Fibroblast of mammary gland (primary cell): Measurements from ENCODE around the gene IBA57.

Experiments used
- DNase-seq: peaks from one replicate; pipeline ENCODE4 v3.0.0-alpha.2; 2010; ENCODE audit warnings: low read depth
- H3K4me3 ChIP-seq: 2 replicates; pipeline ENCODE4 v1.5.1; 2011; ENCODE audit warnings: low read depth, mild to moderate bottlenecking, low read length, moderate library complexity; ENCODE audit not compliant: control insufficient read depth
- TF ChIP-seq, protein P1 (sequence below): conservative IDR thresholded peaks from 2 replicates; pipeline ENCODE4 v1.5.1; 2011; ENCODE audit warnings: low read depth, low read length, inconsistent platforms; ENCODE audit not compliant: control insufficient read depth, insufficient read depth

The IBA57 gene

DNA sequence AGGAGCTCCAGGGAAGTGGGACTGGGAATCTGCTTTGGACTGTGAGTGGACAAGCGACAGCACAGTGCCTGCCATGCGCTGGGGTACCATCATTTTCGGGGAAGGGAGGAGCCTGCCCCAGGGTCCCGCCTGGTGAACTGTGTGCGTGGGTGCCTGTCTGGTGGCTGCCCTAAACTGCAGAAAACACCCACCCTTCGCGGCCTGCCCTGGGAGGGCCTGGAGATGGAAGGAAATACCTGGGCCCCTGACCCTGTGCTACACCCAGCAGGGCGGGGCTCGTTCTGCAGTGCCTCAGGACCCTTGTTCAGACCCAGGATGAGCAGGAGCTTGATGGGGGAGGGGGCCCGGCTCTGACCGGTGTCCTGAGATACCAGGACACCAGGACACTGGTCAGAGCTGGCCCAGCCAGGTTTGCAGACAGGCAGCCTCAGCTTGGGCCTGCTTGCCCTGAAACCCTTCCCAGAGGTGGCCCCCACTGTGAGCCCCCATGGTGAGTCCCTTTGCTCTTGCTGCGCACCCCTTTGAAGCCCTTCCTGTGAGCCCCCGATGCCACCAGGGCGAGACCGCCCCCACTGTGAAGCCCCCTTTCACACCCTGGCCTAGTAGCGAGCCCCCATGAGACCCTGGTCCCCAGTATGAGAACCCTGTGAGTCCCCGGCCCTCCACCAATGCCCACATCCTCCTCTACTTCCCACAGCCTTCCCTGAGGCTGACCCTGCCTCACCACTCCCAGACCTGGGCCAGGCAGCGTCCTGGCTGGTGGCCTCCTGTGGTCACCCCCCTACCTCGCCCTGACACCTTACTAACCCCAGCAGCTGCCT lies 13.3 kb upstream of the IBA57 start:
- no peak overlapping the region for H3K4me3 ChIP-seq
- DNase-seq: no peak
- TF ChIP-seq, protein P1, sequence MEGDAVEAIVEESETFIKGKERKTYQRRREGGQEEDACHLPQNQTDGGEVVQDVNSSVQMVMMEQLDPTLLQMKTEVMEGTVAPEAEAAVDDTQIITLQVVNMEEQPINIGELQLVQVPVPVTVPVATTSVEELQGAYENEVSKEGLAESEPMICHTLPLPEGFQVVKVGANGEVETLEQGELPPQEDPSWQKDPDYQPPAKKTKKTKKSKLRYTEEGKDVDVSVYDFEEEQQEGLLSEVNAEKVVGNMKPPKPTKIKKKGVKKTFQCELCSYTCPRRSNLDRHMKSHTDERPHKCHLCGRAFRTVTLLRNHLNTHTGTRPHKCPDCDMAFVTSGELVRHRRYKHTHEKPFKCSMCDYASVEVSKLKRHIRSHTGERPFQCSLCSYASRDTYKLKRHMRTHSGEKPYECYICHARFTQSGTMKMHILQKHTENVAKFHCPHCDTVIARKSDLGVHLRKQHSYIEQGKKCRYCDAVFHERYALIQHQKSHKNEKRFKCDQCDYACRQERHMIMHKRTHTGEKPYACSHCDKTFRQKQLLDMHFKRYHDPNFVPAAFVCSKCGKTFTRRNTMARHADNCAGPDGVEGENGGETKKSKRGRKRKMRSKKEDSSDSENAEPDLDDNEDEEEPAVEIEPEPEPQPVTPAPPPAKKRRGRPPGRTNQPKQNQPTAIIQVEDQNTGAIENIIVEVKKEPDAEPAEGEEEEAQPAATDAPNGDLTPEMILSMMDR: no peak

DNA sequence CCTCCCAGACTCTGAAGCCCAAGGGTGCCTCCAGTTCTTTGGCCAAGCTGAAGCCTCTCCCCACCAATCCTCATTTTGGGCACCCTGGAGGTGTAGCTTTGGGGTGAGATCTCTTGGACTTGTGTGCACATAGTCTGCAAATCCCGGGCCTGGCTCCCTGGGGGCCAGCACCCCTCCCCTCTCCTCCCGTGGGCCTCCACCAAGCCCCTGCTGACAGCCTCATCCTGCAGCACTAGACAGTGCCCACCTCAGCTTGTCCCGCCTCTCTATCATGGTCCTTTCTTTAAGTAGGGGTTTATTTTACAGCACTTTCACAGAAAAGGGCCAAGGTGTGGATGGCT lies 12.7 kb upstream of the IBA57 start:
- TF ChIP-seq, protein P1: no peak
- no peak for DNase-seq
- no peak overlapping the region for H3K4me3 ChIP-seq

DNA sequence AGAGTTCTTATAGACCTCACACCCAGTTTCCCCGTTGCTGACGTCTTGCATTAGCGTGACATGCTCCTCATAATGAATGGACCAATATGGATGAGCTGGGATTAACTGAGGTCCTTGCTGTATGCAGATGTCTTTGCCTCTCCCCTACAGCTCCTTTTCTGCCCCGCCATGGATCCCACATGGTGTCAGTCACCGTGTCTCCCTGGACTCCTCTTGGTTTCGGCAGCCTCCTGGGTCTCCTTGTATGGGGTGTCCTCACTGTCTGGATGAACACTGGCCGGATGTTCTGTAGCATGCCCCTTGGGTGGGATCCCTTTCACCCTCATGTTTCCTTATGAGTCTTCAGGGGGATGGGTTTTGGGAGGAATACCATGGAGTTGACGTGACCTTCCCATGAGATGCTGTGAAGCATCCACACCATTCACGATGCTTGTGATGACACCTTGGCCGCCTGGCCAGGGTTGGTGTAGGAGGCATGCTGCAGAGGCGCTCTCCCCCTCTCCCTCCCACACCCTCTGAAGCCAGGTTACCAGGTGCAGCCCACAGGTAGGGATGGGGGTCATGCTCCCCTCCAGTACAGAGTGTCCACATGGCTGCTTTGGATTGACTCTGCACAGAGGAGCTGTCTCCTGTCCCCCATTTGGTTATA lies 11.5 kb upstream of the IBA57 start:
- no peak overlapping the region for H3K4me3 ChIP-seq
- TF ChIP-seq, protein P1: no peak
- DNase-seq: no peak

DNA sequence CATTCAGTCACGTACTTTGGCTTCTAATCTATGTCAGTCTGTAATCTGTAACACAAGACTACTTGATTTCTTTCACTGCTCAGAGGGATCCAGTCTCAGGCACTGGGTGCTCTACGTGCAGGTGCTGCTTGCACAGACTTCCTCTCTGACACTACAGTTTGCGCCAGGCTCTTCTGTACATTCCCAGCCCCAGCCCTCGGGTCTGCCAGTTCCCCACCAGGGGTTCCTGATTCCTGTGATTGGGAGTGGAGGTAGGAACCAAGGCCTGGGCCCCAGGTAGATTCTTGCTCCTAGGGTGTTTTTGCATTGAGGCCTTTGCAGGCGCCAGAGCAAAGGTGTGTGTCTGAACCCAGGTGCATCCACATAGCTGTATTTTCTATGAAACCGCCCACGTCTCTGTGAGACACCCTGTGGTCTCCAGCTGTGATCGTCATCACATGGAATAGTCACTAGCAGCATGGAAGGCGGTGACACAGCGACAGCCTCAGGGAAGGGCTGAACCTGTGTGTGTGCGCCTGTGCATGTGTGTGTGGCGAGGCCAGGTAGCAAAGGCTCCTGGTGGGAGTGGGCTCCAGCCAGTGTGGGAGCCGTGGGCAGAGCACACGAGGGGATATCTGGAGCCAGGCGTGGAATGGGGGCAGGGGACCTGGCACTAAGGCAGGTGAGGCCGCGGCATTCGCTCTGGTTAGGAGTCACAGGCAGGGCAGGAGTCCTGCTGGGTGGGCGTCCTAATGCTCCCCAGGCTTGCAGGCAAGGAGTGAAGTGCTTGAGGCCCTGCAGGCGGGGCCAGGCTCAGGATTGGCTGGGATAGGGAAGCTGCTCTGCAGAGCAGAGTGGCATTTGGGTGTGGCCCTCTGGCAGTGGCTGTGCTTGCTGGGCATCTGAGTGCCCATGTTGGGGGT lies 10.7 kb upstream of the IBA57 start:
- TF ChIP-seq, protein P1: no peak
- H3K4me3 ChIP-seq: no peak overlapping the region
- no peak for DNase-seq

DNA sequence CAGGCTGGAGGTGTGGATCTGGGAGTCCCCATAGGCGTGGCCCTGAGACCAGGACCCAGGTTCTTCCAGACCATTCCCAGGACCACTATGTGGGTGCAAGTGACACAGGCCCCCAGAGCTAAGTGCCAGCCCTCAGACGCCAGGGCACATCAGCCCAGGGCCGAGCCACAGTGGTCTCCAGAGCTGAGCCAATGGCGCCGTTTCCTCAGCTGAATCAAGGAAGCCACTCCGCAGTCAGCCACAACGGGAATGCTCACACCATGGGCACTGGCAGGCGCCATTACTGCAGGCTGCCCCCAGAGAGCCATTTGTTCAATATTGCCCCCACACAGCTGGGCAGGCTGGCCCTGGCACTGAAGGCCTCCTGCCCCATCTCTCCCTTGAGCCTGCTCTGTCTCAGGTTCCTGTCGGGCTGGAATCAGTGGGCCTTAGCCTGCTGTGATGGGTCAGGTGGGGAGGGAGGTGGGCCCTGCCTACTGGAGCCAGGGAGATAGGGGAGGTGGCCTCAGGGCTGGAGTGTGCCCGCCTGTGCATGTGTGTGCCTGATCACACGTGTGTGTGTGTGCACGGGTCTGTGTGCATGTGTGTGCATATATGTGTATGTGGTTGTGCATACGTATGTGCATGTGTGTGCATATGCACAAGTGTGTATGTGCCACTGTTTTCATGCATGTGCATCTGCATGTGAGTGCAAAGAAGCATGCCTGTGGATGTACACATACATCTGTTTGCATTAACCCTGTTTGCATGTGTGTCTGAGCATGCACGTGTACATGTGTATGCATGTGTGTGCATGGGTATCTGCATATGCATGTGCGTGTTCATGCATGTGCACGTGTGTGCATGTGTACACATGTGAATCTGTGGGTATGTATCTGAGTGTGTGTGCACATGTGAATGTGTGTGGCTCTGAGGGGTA lies 9.7 kb upstream of the IBA57 start:
- H3K4me3 ChIP-seq: no peak overlapping the region
- DNase-seq: no peak
- TF ChIP-seq, protein P1: no peak

DNA sequence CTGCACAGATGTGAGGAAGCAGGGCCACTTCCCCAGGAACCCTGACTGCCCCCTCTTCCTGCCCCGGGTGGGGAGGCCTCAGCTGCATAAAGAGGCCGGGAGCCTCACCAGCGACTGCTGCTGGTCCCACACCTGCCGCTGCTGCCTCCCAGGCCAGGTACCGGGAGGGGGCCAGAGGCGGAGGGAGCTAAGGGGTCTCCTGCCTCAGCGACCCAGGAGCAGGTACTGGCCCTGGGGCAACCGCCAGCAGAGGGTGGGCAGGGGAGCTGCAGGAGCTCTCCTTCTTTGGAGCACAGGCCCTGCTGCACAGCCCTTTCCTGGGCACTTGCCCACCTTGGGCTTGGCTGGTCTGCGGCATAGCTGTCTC lies 9.1 kb upstream of the IBA57 start:
- no peak for DNase-seq
- H3K4me3 ChIP-seq: no peak overlapping the region

More for the DNA sequence above, 9.1 kb upstream of the IBA57 start:
- TF ChIP-seq, protein P1: no peak
